H1 (cell line): ENCODE results near the gene COL8A2. TPM values are rescaled to one million over a fixed set of nuclear protein-coding genes. Genes with fewer than 3 reads are reported as not detected.

Experiments used
- CTCF ChIA-PET: fragments of 300-600 bp; sonication (Branson Sonifier 250); formaldehyde crosslinking; loops from one replicate; lab custom pipeline; 2021; ENCODE audit not compliant: partially characterized antibody; lab: Charles Lee
- POLR2A ChIA-PET: fragments of 300-600 bp; sonication (Branson Sonifier 250); formaldehyde crosslinking; loops from one replicate; lab custom pipeline; 2021; ENCODE audit warnings: inconsistent platforms; ENCODE audit not compliant: partially characterized antibody; lab: Charles Lee
- DNase-seq, 2 experiments: peaks; one replicate each; pipeline versions ENCODE4 v3.0.0 to v3.0.0-alpha.2; 2010 to 2022; ENCODE audit warnings: low spot score in 2 of 2, low read depth in 1 of 2, mixed read lengths in 1 of 2
- FAIRE-seq: peaks from 2 replicates; lab custom pipeline; 2011; peaks lifted over from hg19 to GRCh38; lab: Jason Lieb, UNC
- H2AFZ ChIP-seq: 2 replicates; pipeline ENCODE4 v1.8.1; 2012; ENCODE audit warnings: low read length, inconsistent platforms
- H2AK5ac ChIP-seq: 2 replicates; pipeline ENCODE4 v1.6.1; 2013; ENCODE audit warnings: low read depth, low read length
- H2BK120ac ChIP-seq: replicated peaks from 2 replicates; pipeline ENCODE3; 2013; ENCODE audit warnings: low read depth, low read length, inconsistent platforms
- H2BK12ac ChIP-seq: 2 replicates; pipeline ENCODE4 v1.6.1; 2013; ENCODE audit warnings: low read depth, low read length
- H2BK15ac ChIP-seq: 2 replicates; pipeline ENCODE4 v1.6.1; 2013; ENCODE audit warnings: low read length
- H2BK20ac ChIP-seq: 2 replicates; pipeline ENCODE4 v1.6.1; 2013; ENCODE audit warnings: low read length
- H2BK5ac ChIP-seq: 2 replicates; pipeline ENCODE4 v1.6.1; 2013; ENCODE audit warnings: low read depth, low read length
- H3K14ac ChIP-seq: 2 replicates; pipeline ENCODE4 v1.6.1; 2013; ENCODE audit warnings: inconsistent platforms; ENCODE audit not compliant: insufficient read length
- H3K18ac ChIP-seq: 2 replicates; pipeline ENCODE4 v1.6.1; 2013; ENCODE audit warnings: low read length; ENCODE audit errors: extremely low read depth
- H3K23ac ChIP-seq: 2 replicates; pipeline ENCODE4 v1.6.1; 2013; ENCODE audit warnings: inconsistent platforms; ENCODE audit not compliant: insufficient read length
- H3K23me2 ChIP-seq: 2 replicates; pipeline ENCODE4 v1.6.1; 2013; ENCODE audit warnings: low read depth, low read length
- H3K27ac ChIP-seq: 2 replicates; pipeline ENCODE4 v1.6.1; 2011; ENCODE audit warnings: low read depth, low read length, inconsistent platforms
- H3K27me3 ChIP-seq, 4 experiments: replicated peaks in 1 of 4; 1 replicate in 1 of 4; 2 replicates in 3 of 4; pipeline versions ENCODE4 v1.6.1 to v1.8.1; 2011 to 2013; ENCODE audit warnings: low read length in 3 of 4, mild to moderate bottlenecking in 3 of 4, inconsistent platforms in 2 of 4, mixed read lengths in 2 of 4, moderate library complexity in 1 of 4; ENCODE audit not compliant: control insufficient read depth in 3 of 4, insufficient read depth in 3 of 4; ENCODE audit errors: extremely low read depth in 1 of 4
- H3K36me3 ChIP-seq, 4 experiments: 2 replicates each; pipeline versions ENCODE4 v1.6.1 to v1.8.1; 2011 to 2013; ENCODE audit warnings: mild to moderate bottlenecking in 4 of 4, low read length in 3 of 4, moderate library complexity in 2 of 4, control low read depth in 1 of 4, inconsistent platforms in 1 of 4; ENCODE audit not compliant: insufficient read depth in 4 of 4, control insufficient read depth in 2 of 4
- H3K4ac ChIP-seq: replicated peaks from 2 replicates; pipeline ENCODE3; 2013; ENCODE audit warnings: low read length, low read depth, mixed read lengths, inconsistent platforms; ENCODE audit not compliant: insufficient read length
- H3K4me1 ChIP-seq, 4 experiments: replicated peaks in 1 of 4; 1 replicate in 1 of 4; 2 replicates in 3 of 4; pipeline versions ENCODE4 v1.6.1 to v1.8.1; 2011 to 2013; ENCODE audit warnings: low read length in 3 of 4, inconsistent platforms in 2 of 4, mixed read lengths in 1 of 4; ENCODE audit not compliant: insufficient read depth in 4 of 4, control insufficient read depth in 3 of 4
- H3K4me2 ChIP-seq, 2 experiments: 2 replicates each; pipeline versions ENCODE4 v1.6.1 to v1.8.1; 2011 to 2013; ENCODE audit warnings: low read depth in 2 of 2, low read length in 2 of 2, control low read depth in 1 of 2, inconsistent platforms in 1 of 2, mild to moderate bottlenecking in 1 of 2; ENCODE audit not compliant: insufficient read depth in 1 of 2
- H3K4me3 ChIP-seq, 4 experiments: fragments of 200-600, 300-600 bp in 1 of 4; sonication (generic), shearing (Covaris generic), sonication (Bioruptor Twin) in 1 of 4; 2 replicates each; pipeline versions ENCODE4 v1.5.1 to v1.8.1; 2011 to 2016; ENCODE audit warnings: low read length in 4 of 4, low read depth in 3 of 4, control low read depth in 2 of 4, inconsistent platforms in 2 of 4, mild to moderate bottlenecking in 2 of 4, mixed read lengths in 1 of 4, moderate library complexity in 1 of 4; ENCODE audit not compliant: insufficient read depth in 2 of 4; ENCODE audit errors: extremely low read depth in 1 of 4
- H3K56ac ChIP-seq: replicated peaks from 2 replicates; pipeline ENCODE3; 2013; ENCODE audit warnings: low read depth, mild to moderate bottlenecking, mixed read lengths, low read length, inconsistent platforms; ENCODE audit not compliant: insufficient read length
- H3K79me1 ChIP-seq: 2 replicates; pipeline ENCODE4 v1.6.1; 2013; ENCODE audit warnings: low read depth, low read length, control low read depth
- H3K79me2 ChIP-seq, 2 experiments: 2 replicates each; pipeline versions ENCODE4 v1.6.1 to v1.8.1; 2012 to 2013; ENCODE audit warnings: low read length in 2 of 2, mild to moderate bottlenecking in 2 of 2, inconsistent platforms in 1 of 2; ENCODE audit not compliant: insufficient read depth in 2 of 2, control insufficient read depth in 1 of 2
- H3K9ac ChIP-seq, 4 experiments: replicated peaks in 1 of 4; 1 replicate in 1 of 4; 2 replicates in 3 of 4; pipeline versions ENCODE4 v1.6.1 to v1.8.1; 2011 to 2013; ENCODE audit warnings: low read depth in 3 of 4, low read length in 3 of 4, control low read depth in 2 of 4, mild to moderate bottlenecking in 2 of 4, moderate library complexity in 2 of 4, inconsistent platforms in 1 of 4; ENCODE audit errors: extremely low read depth in 1 of 4
- H3K9me3 ChIP-seq, 2 experiments: 2 replicates each; pipeline versions ENCODE4 v1.6.1 to v1.8.1; 2012 to 2013; ENCODE audit warnings: mild to moderate bottlenecking in 2 of 2, moderate library complexity in 2 of 2, control low read depth in 1 of 2, inconsistent platforms in 1 of 2, low read depth in 1 of 2, low read length in 1 of 2, mixed read lengths in 1 of 2; ENCODE audit not compliant: insufficient read depth in 2 of 2
- H4K20me1 ChIP-seq, 2 experiments: replicated peaks in 1 of 2; 2 replicates each; pipeline versions ENCODE3 to v1.8.1; 2011 to 2013; ENCODE audit warnings: inconsistent platforms in 2 of 2, low read length in 2 of 2, mild to moderate bottlenecking in 1 of 2; ENCODE audit not compliant: insufficient read depth in 2 of 2, control insufficient read depth in 1 of 2
- H4K5ac ChIP-seq: 2 replicates; pipeline ENCODE4 v1.6.1; 2013; ENCODE audit warnings: low read length, low read depth, mixed read lengths, inconsistent platforms; ENCODE audit not compliant: insufficient read length
- H4K8ac ChIP-seq: 2 replicates; pipeline ENCODE4 v1.8.0; 2013; ENCODE audit warnings: mild to moderate bottlenecking, moderate library complexity, low read length, inconsistent platforms; ENCODE audit not compliant: insufficient read depth; ENCODE audit errors: extremely low read depth
- H4K91ac ChIP-seq: replicated peaks from 2 replicates; pipeline ENCODE3; 2013; ENCODE audit warnings: low read length, mixed read lengths, inconsistent platforms; ENCODE audit not compliant: insufficient read length
- CEBPB ChIP-seq: IDR thresholded peaks from 2 replicates; pipeline ENCODE4 v1.6.1; 2012; ENCODE audit warnings: low read depth, low read length
- CREB1 ChIP-seq: IDR thresholded peaks from 2 replicates; pipeline ENCODE4 v1.6.1; 2012; ENCODE audit warnings: inconsistent platforms
- CTBP2 ChIP-seq: IDR thresholded peaks from 2 replicates; pipeline ENCODE4 v1.7.0; 2011; ENCODE audit warnings: borderline replicate concordance, mild to moderate bottlenecking, moderate library complexity, mixed read lengths, low read length; ENCODE audit not compliant: insufficient read depth, insufficient read length
- EZH2 ChIP-seq: fragments of 200-600 bp; sonication (generic); IDR thresholded peaks from 2 replicates; pipeline ENCODE4 v1.7.1; 2012; ENCODE audit warnings: low read depth, mild to moderate bottlenecking, moderate library complexity, low read length, inconsistent platforms; ENCODE audit not compliant: severe bottlenecking
- HDAC2 ChIP-seq, 2 experiments: fragments of 300-600 bp in 1 of 2; sonication (generic) in 1 of 2; IDR thresholded peaks; 2 replicates each; pipeline ENCODE4 v1.6.1; 2011 to 2012; ENCODE audit warnings: low read depth in 2 of 2, low read length in 2 of 2, mild to moderate bottlenecking in 2 of 2, moderate library complexity in 2 of 2, borderline replicate concordance in 1 of 2, inconsistent platforms in 1 of 2
- JUN ChIP-seq: IDR thresholded peaks from 2 replicates; pipeline ENCODE4 v1.6.1; 2011; ENCODE audit warnings: low read depth, mild to moderate bottlenecking, improper control_type of control experiment, low read length
- KDM5A ChIP-seq: fragments of 200-600 bp; IDR thresholded peaks from 2 replicates; pipeline ENCODE4 v1.7.1; 2012; ENCODE audit warnings: mild to moderate bottlenecking, low read length, inconsistent platforms, mixed read lengths
- RAD21 ChIP-seq, 2 experiments: IDR thresholded peaks in 1 of 2; conservative IDR thresholded peaks in 1 of 2; 2 replicates each; pipeline ENCODE4 v1.6.1; 2011; ENCODE audit warnings: low read depth in 2 of 2, low read length in 2 of 2, improper control_type of control experiment in 1 of 2, inconsistent platforms in 1 of 2, mild to moderate bottlenecking in 1 of 2, moderate library complexity in 1 of 2
- RBBP5 ChIP-seq: IDR thresholded peaks from 2 replicates; pipeline ENCODE4 v1.7.1; 2012; ENCODE audit warnings: low read depth, mild to moderate bottlenecking, inconsistent platforms, low read length, moderate library complexity, borderline replicate concordance
- SP4 ChIP-seq: IDR thresholded peaks from 2 replicates; pipeline ENCODE4 v1.6.1; 2012; ENCODE audit warnings: low read length, inconsistent platforms
- TAF1 ChIP-seq: IDR thresholded peaks from 2 replicates; pipeline ENCODE4 v1.6.1; 2011; ENCODE audit warnings: mild to moderate bottlenecking, low read depth, low read length
- WGBS, 2 experiments: shearing (Covaris generic) in 1 of 2; methylation state at CpG; one replicate each; pipeline versions ENCODE4 v1.1.6 to v1.1.7; 2013 to 2015; ENCODE audit warnings: low lambda C conversion rate in 2 of 2, mixed read lengths in 2 of 2, inconsistent platforms in 1 of 2, low coverage in 1 of 2, missing lambda C conversion rate in 1 of 2; ENCODE audit not compliant: insufficient replicate concordance in 2 of 2, insufficient coverage in 1 of 2, insufficient read length in 1 of 2; ENCODE audit errors: extremely low coverage in 1 of 2, missing lambda C conversion rate in 1 of 2; 5-methylcytosine and 5-hydroxymethylcytosine counted together
- polyA plus RNA-seq, 7 experiments: library from polyadenylated mRNA; depleted of rRNA in 3 of 7; stranded (reverse) in 5 of 7; unstranded in 2 of 7; fragments of >200 nt in 5 of 7; fragments of 200-250 nt in 2 of 7; gene quantifications; 1 replicate in 5 of 7; 2 replicates in 1 of 7; 4 replicates in 1 of 7; pipeline versions ENCODE4 v1.2.1 to v1.2.3, GENCODE V29; 2011 to 2013; ENCODE audit warnings: missing spikeins in 2 of 7, mixed read lengths in 2 of 7
- total RNA-seq: library from RNA; stranded (reverse); fragmentation: NEBNext Ultra II Directional; extraction: Animal tissue kit (Norgen Biotek cat#: 25700); gene quantifications from 2 replicates; pipeline ENCODE4 v1.2.1, GENCODE V29; 2021
- TF ChIP-seq, protein P1 (sequence below): IDR thresholded peaks from 2 replicates; pipeline ENCODE4 v1.6.1; 2011; ENCODE audit warnings: low read length, improper control_type of control experiment

COL8A2 gene
- total and polyA plus RNA-seq, 2 of the 8 experiments (the other 6 are each of a cell fraction or from before 2014, with no cell fraction given) = 2.1 to 2.8 TPM

DNA sequence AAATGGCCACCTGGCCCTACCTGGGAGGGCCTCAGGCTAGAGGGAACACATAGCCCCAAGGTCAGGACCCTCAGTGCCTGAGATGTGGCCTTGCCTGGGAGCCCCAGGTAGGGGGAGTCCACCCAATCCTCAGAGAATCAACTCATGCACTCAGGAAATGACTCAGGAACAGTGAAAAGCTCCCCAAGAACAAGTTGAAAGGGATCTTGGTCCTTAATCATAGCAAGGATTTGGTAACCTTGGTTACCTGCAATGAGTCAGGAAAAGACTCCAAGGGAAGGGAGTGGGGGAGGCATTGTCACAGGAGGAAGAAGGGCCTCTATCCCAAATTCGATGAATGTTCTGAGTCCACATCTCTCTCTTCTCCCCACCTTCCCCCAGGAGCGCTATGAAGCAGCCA, 48.0 kb upstream of the COL8A2 start:
- H2BK5ac ChIP-seq = no peak overlapping the region
- no peak overlapping the region for H3K14ac ChIP-seq
- FAIRE-seq = no peak
- H3K27me3 ChIP-seq = no peaks in the 10 kb centered on the region
- H3K79me2 ChIP-seq = no peaks in the 10 kb centered on the region
- H3K23me2 ChIP-seq = peaks cover 5% of the 10 kb centered on the region; the same call in 1 of the 2 replicates
- peaks cover 5 to 26% (median 22%) of the 10 kb centered on the region in 4 experiments for H3K4me1 ChIP-seq
- no peak overlapping the region for H2BK20ac ChIP-seq
- H3K9me3 ChIP-seq = no peaks in the 10 kb centered on the region
- no peak overlapping the region for H3K56ac ChIP-seq
- H3K4ac ChIP-seq = no peak overlapping the region
- no peak overlapping the region for H4K91ac ChIP-seq
- H2BK120ac ChIP-seq = no peak overlapping the region
- no peak overlapping the region for H3K23ac ChIP-seq
- no peak overlapping the region for H2AK5ac ChIP-seq
- H4K8ac ChIP-seq = no peak overlapping the region
- no peak overlapping the region for H2AFZ ChIP-seq
- no peak for DNase-seq
- peaks cover 14 to 38% of the 10 kb centered on the region in 2 experiments for H4K20me1 ChIP-seq
- no peak overlapping the region for H3K4me2 ChIP-seq
- no peak overlapping the region for H2BK12ac ChIP-seq
- no peak overlapping the region for H4K5ac ChIP-seq
- H3K79me1 ChIP-seq = 0 out of 2 replicates have a peak, but pooled peaks cover 4% of the 10 kb centered on the region
- peaks cover 11 to 26% (median 18%) of the 10 kb centered on the region in 4 experiments; a peak in 6 of 8 replicates for H3K36me3 ChIP-seq
- POLR2A ChIA-PET = interaction anchor here (1.1 to 2.0 kb wide), 4 partner anchors 11 to 18 kb away, joined by 4 to 5 read pairs (median 4); partner anchors contain the start of gene MAP7D1
- WGBS, 2 experiments = 100% methylated on average over 2 of the region's 2 CpGs; no CpG with 5 or more reads in 1 of the 2 experiments
- H2BK15ac ChIP-seq = no peak overlapping the region
- no peak overlapping the region for H3K18ac ChIP-seq
- CTCF ChIA-PET = interaction anchor here (0.8 to 17.6 kb wide), 4 partner anchors 11 to 76 kb away, joined by 3 to 233 read pairs (median 122); partner anchors contain the start of genes MAP7D1 and TRAPPC3
- no peak overlapping the region for H3K4me3 ChIP-seq
- H3K27ac ChIP-seq = no peak overlapping the region
- H3K9ac ChIP-seq = no peak overlapping the region
- TF ChIP-seq CEBPB (no peak), KDM5A (no peak), CTBP2 (no peak), EZH2 (no peak), HDAC2 (IDR thresholded peaks at IDR 0.05; ENCODE audit: borderline replicate concordance in 1 of 2, low read depth in 2 of 2, low read length in 2 of 2) (no peak), SP4 (no peak), CREB1 (no peak), RAD21 (IDR thresholded peaks at IDR 0.05 in 1 of 2, conservative IDR thresholded peaks at IDR 0.05 in 1 of 2; ENCODE audit: low read depth in 2 of 2, low read length in 2 of 2) (no peak), RBBP5 (no peak), JUN (no peak), TAF1 (no peak)
- TF ChIP-seq, protein P1, sequence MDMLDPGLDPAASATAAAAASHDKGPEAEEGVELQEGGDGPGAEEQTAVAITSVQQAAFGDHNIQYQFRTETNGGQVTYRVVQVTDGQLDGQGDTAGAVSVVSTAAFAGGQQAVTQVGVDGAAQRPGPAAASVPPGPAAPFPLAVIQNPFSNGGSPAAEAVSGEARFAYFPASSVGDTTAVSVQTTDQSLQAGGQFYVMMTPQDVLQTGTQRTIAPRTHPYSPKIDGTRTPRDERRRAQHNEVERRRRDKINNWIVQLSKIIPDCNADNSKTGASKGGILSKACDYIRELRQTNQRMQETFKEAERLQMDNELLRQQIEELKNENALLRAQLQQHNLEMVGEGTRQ = no peak
